IMR-90 (cell line): ENCODE measurements around the gene DNAH3. TPM values are rescaled to one million over a fixed set of nuclear protein-coding genes. Genes with fewer than 3 reads are reported as not detected.

ENCODE experiments used
- ATAC-seq: fragments of 200-7000 bp; cut with Tn5 transposase; 2 replicates; pipeline ENCODE4 v1.9.1; 2020; ENCODE audit warnings: low read depth, mild to moderate bottlenecking, moderate library complexity
- BruUV-seq: library from RNA; stranded (reverse); fragments of 400-500 nt; replicated peaks from 2 replicates; lab custom pipeline; 2021; lab: Mats Ljungman, UMichigan
- CTCF ChIA-PET: fragments of 300-600 bp; formaldehyde crosslinking; extraction: SDS; loops from one replicate; lab custom pipeline; 2021; ENCODE audit warnings: antibody characterized with exemption; lab: Yijun Ruan, JAX
- POLR2A ChIA-PET: fragments of 300-600 bp; sonication (Branson Sonifier 250); formaldehyde crosslinking; loops from one replicate; lab custom pipeline; 2022; ENCODE audit warnings: antibody characterized with exemption; ENCODE audit not compliant: unreplicated experiment; lab: Charles Lee
- DNase-seq: peaks from one replicate; pipeline ENCODE4 v3.0.0; 2013
- H2AFZ ChIP-seq: replicated peaks from 2 replicates; pipeline ENCODE3; 2013; ENCODE audit warnings: low read length, mild to moderate bottlenecking; ENCODE audit not compliant: poor library complexity
- H2AK5ac ChIP-seq: 2 replicates; pipeline ENCODE4 v1.6.1; 2013; ENCODE audit warnings: low read depth, low read length, inconsistent platforms
- H2AK9ac ChIP-seq: replicated peaks from 2 replicates; pipeline ENCODE3; 2013; ENCODE audit warnings: mild to moderate bottlenecking, low read depth, low read length, moderate library complexity; ENCODE audit not compliant: poor library complexity
- H2BK120ac ChIP-seq: 2 replicates; pipeline ENCODE4 v1.6.1; 2013; ENCODE audit warnings: low read depth, low read length, inconsistent platforms
- H2BK15ac ChIP-seq: 3 replicates; pipeline ENCODE4 v1.6.1; 2013; ENCODE audit warnings: low read depth, low read length, inconsistent platforms
- H2BK20ac ChIP-seq: 2 replicates; pipeline ENCODE4 v1.6.1; 2013; ENCODE audit warnings: low read depth, mild to moderate bottlenecking, inconsistent platforms, low read length, moderate library complexity
- H2BK5ac ChIP-seq: 2 replicates; pipeline ENCODE4 v1.6.1; 2013; ENCODE audit warnings: mild to moderate bottlenecking, low read depth, low read length, inconsistent platforms; ENCODE audit not compliant: poor library complexity, severe bottlenecking
- H3K14ac ChIP-seq: replicated peaks from 2 replicates; pipeline ENCODE4 v1.6.1; 2013; ENCODE audit warnings: low read depth, low read length, inconsistent platforms
- H3K18ac ChIP-seq: 2 replicates; pipeline ENCODE4 v1.6.1; 2013; ENCODE audit warnings: low read depth, low read length, control low read depth
- H3K23ac ChIP-seq: 2 replicates; pipeline ENCODE4 v1.6.1; 2013; ENCODE audit warnings: low read depth, low read length, inconsistent platforms
- H3K27ac ChIP-seq: 2 replicates; pipeline ENCODE4 v1.5.1; 2013; ENCODE audit warnings: mild to moderate bottlenecking, control low read depth, low read length; ENCODE audit not compliant: insufficient read depth
- H3K27me3 ChIP-seq: 2 replicates; pipeline ENCODE4 v1.6.1; 2013; ENCODE audit warnings: low read length; ENCODE audit not compliant: control insufficient read depth, insufficient read depth
- H3K36me3 ChIP-seq: 2 replicates; pipeline ENCODE4 v1.6.1; 2013; ENCODE audit warnings: low read length, mixed read lengths; ENCODE audit not compliant: control insufficient read depth, insufficient read depth
- H3K4ac ChIP-seq: 2 replicates; pipeline ENCODE4 v1.6.1; 2013; ENCODE audit warnings: low read depth, low read length, inconsistent platforms
- H3K4me1 ChIP-seq: 2 replicates; pipeline ENCODE4 v1.6.1; 2013; ENCODE audit warnings: low read length, mixed read lengths; ENCODE audit not compliant: control insufficient read depth, insufficient read depth
- H3K4me2 ChIP-seq: 2 replicates; pipeline ENCODE4 v1.6.1; 2013; ENCODE audit warnings: low read depth, mild to moderate bottlenecking, control low read depth, low read length, moderate library complexity
- H3K4me3 ChIP-seq: 2 replicates; pipeline ENCODE4 v1.5.1; 2013; ENCODE audit warnings: low read depth, mild to moderate bottlenecking, control low read depth, low read length, moderate library complexity; ENCODE audit not compliant: insufficient read depth
- H3K56ac ChIP-seq: 2 replicates; pipeline ENCODE4 v1.6.1; 2013; ENCODE audit warnings: low read length, inconsistent platforms; ENCODE audit not compliant: insufficient read depth; ENCODE audit errors: extremely low read depth
- H3K79me1 ChIP-seq, 2 experiments: 2 replicates each; pipeline ENCODE4 v1.6.1; 2013; ENCODE audit warnings: low read length in 2 of 2, inconsistent platforms in 1 of 2, low read depth in 1 of 2
- H3K9ac ChIP-seq: 2 replicates; pipeline ENCODE4 v1.6.1; 2013; ENCODE audit warnings: low read depth, low read length, control low read depth
- H3K9me1 ChIP-seq: 2 replicates; pipeline ENCODE4 v1.6.1; 2013; ENCODE audit warnings: low read length, inconsistent platforms; ENCODE audit not compliant: insufficient read depth
- H3K9me3 ChIP-seq: 2 replicates; pipeline ENCODE4 v1.6.1; 2013; ENCODE audit warnings: low read length; ENCODE audit not compliant: control insufficient read depth, insufficient read depth
- H4K20me1 ChIP-seq: 2 replicates; pipeline ENCODE4 v1.6.1; 2013; ENCODE audit warnings: low read length, inconsistent platforms; ENCODE audit not compliant: insufficient read depth
- H4K5ac ChIP-seq: 2 replicates; pipeline ENCODE4 v1.6.1; 2013; ENCODE audit warnings: mild to moderate bottlenecking, low read depth, low read length, control low read depth
- H4K8ac ChIP-seq, 2 experiments: 2 replicates each; pipeline ENCODE4 v1.6.1; 2013; ENCODE audit warnings: low read depth in 2 of 2, low read length in 2 of 2, control low read depth in 1 of 2, inconsistent platforms in 1 of 2
- H4K91ac ChIP-seq: 2 replicates; pipeline ENCODE4 v1.6.1; 2013; ENCODE audit warnings: low read depth, low read length, inconsistent platforms; ENCODE audit not compliant: insufficient read depth
- CEBPB ChIP-seq: IDR thresholded peaks from 2 replicates; pipeline ENCODE4 v1.6.1; 2012; ENCODE audit warnings: low read depth, low read length, improper control_type of control experiment
- FOS ChIP-seq: fragments of 150-350 bp; IDR thresholded peaks from 2 replicates; pipeline ENCODE4 v1.6.1; 2016; ENCODE audit warnings: low read depth, low read length
- MAFK ChIP-seq: IDR thresholded peaks from 2 replicates; pipeline ENCODE4 v1.6.1; 2012; ENCODE audit warnings: low read depth, low read length, improper control_type of control experiment
- MAZ ChIP-seq: IDR thresholded peaks from 2 replicates; pipeline ENCODE4 v1.6.1; 2012; ENCODE audit warnings: low read depth, mild to moderate bottlenecking, low read length, improper control_type of control experiment, moderate library complexity, borderline replicate concordance
- MXI1 ChIP-seq: IDR thresholded peaks from 2 replicates; pipeline ENCODE4 v1.6.1; 2012; ENCODE audit warnings: low read depth, mild to moderate bottlenecking, low read length, moderate library complexity, borderline replicate concordance
- NFE2L2 ChIP-seq: fragments of 150-350 bp; IDR thresholded peaks from 2 replicates; pipeline ENCODE4 v1.6.1; 2016; ENCODE audit warnings: low read depth, mild to moderate bottlenecking, low read length
- POLR2A ChIP-seq: IDR thresholded peaks from 2 replicates; pipeline ENCODE4 v1.6.1; 2012; ENCODE audit warnings: mild to moderate bottlenecking, low read depth, low read length
- RAD21 ChIP-seq: IDR thresholded peaks from 2 replicates; pipeline ENCODE4 v1.6.1; 2012; ENCODE audit warnings: low read length, improper control_type of control experiment
- RCOR1 ChIP-seq: IDR thresholded peaks from 2 replicates; pipeline ENCODE4 v1.6.1; 2012; ENCODE audit warnings: mild to moderate bottlenecking, low read length, improper control_type of control experiment; ENCODE audit not compliant: insufficient replicate concordance
- RFX5 ChIP-seq: IDR thresholded peaks from 2 replicates; pipeline ENCODE4 v1.8.0; 2012; ENCODE audit warnings: low read depth, mild to moderate bottlenecking, low read length, moderate library complexity
- SMC3 ChIP-seq: fragments of 150-350 bp; IDR thresholded peaks from 2 replicates; pipeline ENCODE4 v1.6.1; 2016; ENCODE audit warnings: low read depth, mild to moderate bottlenecking, antibody characterized with exemption, low read length, moderate library complexity
- WGBS, 2 experiments: methylation state at CpG; one replicate each; pipeline versions ENCODE4 v1.1.5 to v1.1.7; 2013; ENCODE audit warnings: missing lambda C conversion rate in 2 of 2; ENCODE audit not compliant: insufficient read length in 1 of 2; ENCODE audit errors: extremely low coverage in 2 of 2; 5-methylcytosine and 5-hydroxymethylcytosine counted together
- dilution Hi-C: fragments of 300-500 bp; cut with HindIII; formaldehyde crosslinking; loops from one replicate; pipeline ENCODE4 v1.14.3; 2018; ENCODE audit warnings: low sequenced_read_pairs; ENCODE audit not compliant: unreplicated experiment
- in situ Hi-C: fragments of 300-500 bp; cut with MboI; formaldehyde crosslinking; loops from 3 replicates; pipeline ENCODE4 v1.14.3; 2019; ENCODE audit warnings: low sequenced_read_pairs, inconsistent platforms, mixed read lengths
- intact Hi-C: fragments of 100-400 bp; cut with micrococcal nuclease; formaldehyde crosslinking; loops from 2 replicates; pipeline ENCODE4 v1.10.0; 2022
- polyA plus RNA-seq, 3 experiments: library from polyadenylated mRNA; depleted of rRNA; stranded (reverse); fragments of >200 nt; gene quantifications; 2 replicates each; pipeline ENCODE4 v1.2.3, GENCODE V29; 2012; ENCODE audit warnings: low replicate concordance in 1 of 3
- total RNA-seq: library from RNA; depleted of rRNA; stranded (reverse); fragments of >200 nt; gene quantifications from 2 replicates; pipeline ENCODE4 v1.2.3, GENCODE V29; 2012
- TF ChIP-seq, protein P1 (sequence below): conservative IDR thresholded peaks from 2 replicates; pipeline ENCODE4 v1.5.1; 2012; ENCODE audit warnings: mild to moderate bottlenecking, low read depth, low read length, improper control_type of control experiment
- TF ChIP-seq, protein P2 (sequence below): fragments of 150-350 bp; IDR thresholded peaks from 2 replicates; pipeline ENCODE4 v1.6.1; 2016; ENCODE audit warnings: low read depth, mild to moderate bottlenecking, low read length, moderate library complexity, borderline replicate concordance
- TF ChIP-seq, protein P3 (sequence below): fragments of 150-350 bp; IDR thresholded peaks from 2 replicates; pipeline ENCODE4 v1.6.1; 2017; ENCODE audit warnings: mild to moderate bottlenecking, antibody characterized with exemption, low read length, low read depth

Gene DNAH3
- total and polyA plus RNA-seq, 2 of the 4 experiments (the other 2 are of a cell fraction), result not detected

DNA sequence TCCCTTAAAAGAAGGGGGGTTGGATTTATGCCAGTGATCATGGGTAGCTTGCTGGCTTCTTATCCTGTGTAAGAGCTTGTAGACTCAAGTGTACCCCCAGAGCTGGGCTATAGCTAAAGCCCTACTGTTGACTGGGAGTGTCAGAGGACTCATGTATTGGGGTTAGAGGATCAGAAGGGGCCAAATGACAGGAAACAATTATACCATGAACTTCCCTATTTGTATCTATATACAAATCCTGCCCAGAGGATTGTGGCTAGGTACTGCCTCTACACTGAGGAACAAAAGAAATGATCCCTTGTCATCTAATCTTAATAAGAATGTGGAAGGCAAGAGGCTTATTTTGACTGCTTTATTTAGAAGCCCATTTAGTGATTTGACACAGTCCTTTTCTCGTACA lies 46.5 kb upstream of the DNAH3 start:
- H4K5ac ChIP-seq, result no peak overlapping the region
- H2AK9ac ChIP-seq, result no peak overlapping the region
- no peak overlapping the region for H3K23ac ChIP-seq
- intact Hi-C loops, result no loop called here
- no peaks in the 10 kb centered on the region for H3K9me3 ChIP-seq
- H3K4me3 ChIP-seq, result no peak overlapping the region
- H3K4me2 ChIP-seq, result no peak overlapping the region
- BruUV-seq, result no TSS peak
- H3K4ac ChIP-seq, result no peak overlapping the region
- H4K91ac ChIP-seq, result no peak overlapping the region
- H2BK5ac ChIP-seq, result no peak overlapping the region
- ChIA-PET CTCF (interaction anchor here (0.7 to 1.2 kb wide), 2 partner anchors 8 to 27 kb away, joined by 3 to 4 read pairs; no protein-coding TSS in a partner anchor), POLR2A (no interaction called here)
- DNase-seq (no peak), ATAC-seq (no peak)
- no peaks in the 10 kb centered on the region for H4K20me1 ChIP-seq
- in situ Hi-C loops, result no loop called here
- H3K79me1 ChIP-seq, result no peaks in the 10 kb centered on the region
- H2AK5ac ChIP-seq, result no peak overlapping the region
- no peak overlapping the region for H3K56ac ChIP-seq
- no peak overlapping the region for H2BK15ac ChIP-seq
- dilution Hi-C loops, result no loop called here
- H3K27me3 ChIP-seq, result peaks cover 29% of the 10 kb centered on the region
- no peaks in the 10 kb centered on the region for H3K4me1 ChIP-seq
- no peaks in the 10 kb centered on the region for H3K36me3 ChIP-seq
- H2BK20ac ChIP-seq, result no peak overlapping the region
- H3K18ac ChIP-seq, result no peak overlapping the region
- no peak for TF ChIP-seq RCOR1
- TF ChIP-seq SMC3, result no peak
- TF ChIP-seq, protein P1, sequence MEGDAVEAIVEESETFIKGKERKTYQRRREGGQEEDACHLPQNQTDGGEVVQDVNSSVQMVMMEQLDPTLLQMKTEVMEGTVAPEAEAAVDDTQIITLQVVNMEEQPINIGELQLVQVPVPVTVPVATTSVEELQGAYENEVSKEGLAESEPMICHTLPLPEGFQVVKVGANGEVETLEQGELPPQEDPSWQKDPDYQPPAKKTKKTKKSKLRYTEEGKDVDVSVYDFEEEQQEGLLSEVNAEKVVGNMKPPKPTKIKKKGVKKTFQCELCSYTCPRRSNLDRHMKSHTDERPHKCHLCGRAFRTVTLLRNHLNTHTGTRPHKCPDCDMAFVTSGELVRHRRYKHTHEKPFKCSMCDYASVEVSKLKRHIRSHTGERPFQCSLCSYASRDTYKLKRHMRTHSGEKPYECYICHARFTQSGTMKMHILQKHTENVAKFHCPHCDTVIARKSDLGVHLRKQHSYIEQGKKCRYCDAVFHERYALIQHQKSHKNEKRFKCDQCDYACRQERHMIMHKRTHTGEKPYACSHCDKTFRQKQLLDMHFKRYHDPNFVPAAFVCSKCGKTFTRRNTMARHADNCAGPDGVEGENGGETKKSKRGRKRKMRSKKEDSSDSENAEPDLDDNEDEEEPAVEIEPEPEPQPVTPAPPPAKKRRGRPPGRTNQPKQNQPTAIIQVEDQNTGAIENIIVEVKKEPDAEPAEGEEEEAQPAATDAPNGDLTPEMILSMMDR, result no peak
- TF ChIP-seq, protein P2, sequence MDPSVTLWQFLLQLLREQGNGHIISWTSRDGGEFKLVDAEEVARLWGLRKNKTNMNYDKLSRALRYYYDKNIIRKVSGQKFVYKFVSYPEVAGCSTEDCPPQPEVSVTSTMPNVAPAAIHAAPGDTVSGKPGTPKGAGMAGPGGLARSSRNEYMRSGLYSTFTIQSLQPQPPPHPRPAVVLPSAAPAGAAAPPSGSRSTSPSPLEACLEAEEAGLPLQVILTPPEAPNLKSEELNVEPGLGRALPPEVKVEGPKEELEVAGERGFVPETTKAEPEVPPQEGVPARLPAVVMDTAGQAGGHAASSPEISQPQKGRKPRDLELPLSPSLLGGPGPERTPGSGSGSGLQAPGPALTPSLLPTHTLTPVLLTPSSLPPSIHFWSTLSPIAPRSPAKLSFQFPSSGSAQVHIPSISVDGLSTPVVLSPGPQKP, result no peak
- no peak for TF ChIP-seq CEBPB
- TF ChIP-seq MAFK, result no peak
- TF ChIP-seq RFX5, result no peak
- no peak for TF ChIP-seq NFE2L2
- TF ChIP-seq RAD21, result no peak
- TF ChIP-seq FOS, result no peak
- TF ChIP-seq MAZ, result no peak
- TF ChIP-seq MXI1, result no peak
- TF ChIP-seq, protein P3, sequence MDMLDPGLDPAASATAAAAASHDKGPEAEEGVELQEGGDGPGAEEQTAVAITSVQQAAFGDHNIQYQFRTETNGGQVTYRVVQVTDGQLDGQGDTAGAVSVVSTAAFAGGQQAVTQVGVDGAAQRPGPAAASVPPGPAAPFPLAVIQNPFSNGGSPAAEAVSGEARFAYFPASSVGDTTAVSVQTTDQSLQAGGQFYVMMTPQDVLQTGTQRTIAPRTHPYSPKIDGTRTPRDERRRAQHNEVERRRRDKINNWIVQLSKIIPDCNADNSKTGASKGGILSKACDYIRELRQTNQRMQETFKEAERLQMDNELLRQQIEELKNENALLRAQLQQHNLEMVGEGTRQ, result no peak
- no peak for TF ChIP-seq POLR2A
- no peak overlapping the region for H2AFZ ChIP-seq
- no peaks in the 10 kb centered on the region for H3K9me1 ChIP-seq
- H3K9ac ChIP-seq, result no peak overlapping the region
- H4K8ac ChIP-seq, result no peak overlapping the region
- WGBS, 2 experiments, result no CpG with 5 or more reads among the region's 1 CpG
- no peak overlapping the region for H3K27ac ChIP-seq
- no peak overlapping the region for H2BK120ac ChIP-seq
- no peak overlapping the region for H3K14ac ChIP-seq
